K562 (cell line): ENCODE data around the gene PTPRM. TPM values are rescaled to one million over a fixed set of nuclear protein-coding genes. Genes with fewer than 3 reads are reported as not detected.

Experiments
- ATAC-seq: fragments of 200-7000 bp; cut with Tn5 transposase; 3 replicates; pipeline ENCODE4 v1.9.1; 2020; ENCODE audit warnings: moderate library complexity
- BruUV-seq: library from RNA; stranded (reverse); fragments of 400-500 nt; replicated peaks from 2 replicates; lab custom pipeline; 2021; lab: Mats Ljungman, UMichigan
- CTCF ChIA-PET: fragments of 300-600 bp; formaldehyde crosslinking; extraction: SDS; loops from one replicate; lab custom pipeline; 2021; ENCODE audit warnings: low intra/inter-chr PET ratio; lab: Yijun Ruan, JAX
- POLR2A ChIA-PET: fragments of 300-600, 350-650 bp; sonication (Branson Sonifier 250); formaldehyde crosslinking; extraction: SDS; loops from one replicate; lab custom pipeline; 2021; ENCODE audit warnings: antibody characterized with exemption, inconsistent platforms; lab: Yijun Ruan, JAX
- DNase-seq, 4 experiments: peaks; one replicate each; pipeline versions ENCODE4 v3.0.0 to v3.0.0-alpha.2; 2011 to 2018; ENCODE audit warnings: low spot score in 3 of 4, mixed read lengths in 3 of 4; ENCODE audit errors: extremely low read depth in 1 of 4
- FAIRE-seq: peaks from 2 replicates; lab custom pipeline; 2011; peaks lifted over from hg19 to GRCh38; lab: Jason Lieb, UNC
- H2AFZ ChIP-seq: 2 replicates; pipeline ENCODE4 v1.6.0; 2011; ENCODE audit warnings: low read depth, low read length, control low read depth, inconsistent platforms
- H3K27ac ChIP-seq: fragments of 200-600 bp; 3 replicates; pipeline ENCODE4 v1.8.0; 2011; ENCODE audit warnings: low read depth, mild to moderate bottlenecking, control low read depth, inconsistent platforms, low read length, moderate library complexity, mixed read lengths; ENCODE audit errors: extremely low read depth
- H3K27me3 ChIP-seq, 2 experiments: fragments of 300-600 bp in 1 of 2; 2 replicates in 1 of 2; 3 replicates in 1 of 2; pipeline versions ENCODE4 v1.6.0 to v1.8.0; 2011; ENCODE audit warnings: inconsistent platforms in 2 of 2, low read length in 2 of 2, mild to moderate bottlenecking in 1 of 2, mixed read lengths in 1 of 2, moderate library complexity in 1 of 2; ENCODE audit not compliant: control insufficient read depth in 2 of 2, insufficient read depth in 2 of 2
- H3K36me3 ChIP-seq: fragments of 300-600 bp; 3 replicates; pipeline ENCODE4 v1.8.0; 2011; ENCODE audit warnings: mild to moderate bottlenecking, low read length, inconsistent platforms; ENCODE audit not compliant: control insufficient read depth, insufficient read depth
- H3K4me1 ChIP-seq, 2 experiments: fragments of 200-600 bp in 1 of 2; replicated peaks in 1 of 2; 2 replicates in 1 of 2; 3 replicates in 1 of 2; pipeline versions ENCODE4 v1.5.1 to v1.8.0; 2011; ENCODE audit warnings: inconsistent platforms in 2 of 2, low read length in 2 of 2, mild to moderate bottlenecking in 1 of 2, mixed read lengths in 1 of 2, moderate library complexity in 1 of 2; ENCODE audit not compliant: control insufficient read depth in 2 of 2, insufficient read depth in 2 of 2
- H3K4me2 ChIP-seq: 2 replicates; pipeline ENCODE4 v1.6.1; 2011; ENCODE audit warnings: low read length, control low read depth, inconsistent platforms, mixed read lengths; ENCODE audit not compliant: insufficient read depth
- H3K4me3 ChIP-seq: fragments of 200-600 bp; sonication (generic), shearing (Covaris generic); 2 replicates; pipeline ENCODE4 v1.5.1; 2016; ENCODE audit warnings: control low read depth, inconsistent platforms
- H3K79me2 ChIP-seq: fragments of 200-600 bp; 3 replicates; pipeline ENCODE4 v1.8.0; 2011; ENCODE audit warnings: low read length, inconsistent platforms; ENCODE audit not compliant: control insufficient read depth, insufficient read depth
- H3K9ac ChIP-seq, 2 experiments: 2 replicates each; pipeline versions ENCODE4 v1.6.0 to v1.6.1; 2011; ENCODE audit warnings: low read depth in 2 of 2, low read length in 2 of 2, control low read depth in 1 of 2, inconsistent platforms in 1 of 2, mild to moderate bottlenecking in 1 of 2, mixed read lengths in 1 of 2; ENCODE audit not compliant: insufficient read depth in 1 of 2
- H3K9me1 ChIP-seq: one replicate; pipeline ENCODE4 v1.6.0; 2011; ENCODE audit warnings: inconsistent platforms, mild to moderate bottlenecking, low read length, moderate library complexity; ENCODE audit not compliant: control insufficient read depth, insufficient read depth
- H3K9me3 ChIP-seq: replicated peaks from 2 replicates; pipeline ENCODE4 v1.5.1; 2011; ENCODE audit warnings: low read depth, low read length, inconsistent platforms; ENCODE audit not compliant: control insufficient read depth, insufficient read depth
- H4K20me1 ChIP-seq: replicated peaks from 2 replicates; pipeline ENCODE4 v1.6.1; 2011; ENCODE audit warnings: low read length, inconsistent platforms, mixed read lengths; ENCODE audit not compliant: control insufficient read depth, insufficient read depth
- ASH1L ChIP-seq: fragments of 450-650 bp; IDR thresholded peaks from 2 replicates; pipeline ENCODE4 v1.6.1; 2018; ENCODE audit warnings: borderline replicate concordance, mild to moderate bottlenecking, low read depth; ENCODE audit not compliant: partially characterized antibody
- CBX5 ChIP-seq: IDR thresholded peaks from 2 replicates; pipeline ENCODE4 v1.6.1; 2014; ENCODE audit warnings: low read depth, borderline replicate concordance
- DMBX1 ChIP-seq: fragments of 250-450 bp; sonication (Bioruptor Pico); IDR thresholded peaks from 2 replicates; pipeline ENCODE4 v1.8.0; 2022; ENCODE audit warnings: inconsistent platforms, mild to moderate bottlenecking, moderate library complexity, borderline replicate concordance
- FOXJ2 ChIP-seq: fragments of 200-800 bp; sonication (Bioruptor generic); IDR thresholded peaks from 2 replicates; pipeline ENCODE4 v1.6.1; 2016; ENCODE audit warnings: missing genetic modification characterization, missing compliant biosample characterization
- JUND ChIP-seq, 2 experiments: IDR thresholded peaks; 2 replicates in 1 of 2; 3 replicates in 1 of 2; pipeline ENCODE4 v1.6.1; 2011; ENCODE audit warnings: borderline replicate concordance in 2 of 2, low read depth in 2 of 2, low read length in 2 of 2, improper control_type of control experiment in 1 of 2, missing biosample characterization in 1 of 2, missing genetic modification characterization in 1 of 2, missing genetic modification reagents in 1 of 2
- MAFG ChIP-seq: fragments of 450-650 bp; conservative IDR thresholded peaks from 2 replicates; pipeline ENCODE4 v1.6.1; 2016; ENCODE audit warnings: missing genetic modification characterization, missing compliant biosample characterization
- MTA3 ChIP-seq: fragments of 450-650 bp; formaldehyde crosslinking; IDR thresholded peaks from 2 replicates; pipeline ENCODE4 v1.6.1; 2017; ENCODE audit warnings: mild to moderate bottlenecking, borderline replicate concordance
- NFRKB ChIP-seq: fragments of 450-650 bp; IDR thresholded peaks from 2 replicates; pipeline ENCODE4 v1.6.1; 2016; ENCODE audit warnings: low read depth
- OTX1 ChIP-seq: fragments of 450-650 bp; formaldehyde crosslinking; IDR thresholded peaks from 2 replicates; pipeline ENCODE4 v1.4.0; 2022; ENCODE audit warnings: mild to moderate bottlenecking
- POLR2AphosphoS2 ChIP-seq: IDR thresholded peaks from 2 replicates; pipeline ENCODE4 v1.6.1; 2012; ENCODE audit warnings: low read length, improper control_type of control experiment
- SMAD1 ChIP-seq: fragments of 150-350 bp; IDR thresholded peaks from 2 replicates; pipeline ENCODE4 v1.6.1; 2014; ENCODE audit warnings: low read length, low read depth; ENCODE audit not compliant: partially characterized antibody
- TAL1 ChIP-seq: fragments of 450-650 bp; IDR thresholded peaks from 2 replicates; pipeline ENCODE4 v1.6.1; 2016; ENCODE audit warnings: mild to moderate bottlenecking
- TSC22D4 ChIP-seq: fragments of 450-650 bp; IDR thresholded peaks from 2 replicates; pipeline ENCODE4 v1.6.1; 2016; ENCODE audit warnings: missing genetic modification characterization, missing biosample characterization, control low read depth
- ZFP1 ChIP-seq: fragments of 450-650 bp; formaldehyde crosslinking; IDR thresholded peaks from 2 replicates; pipeline ENCODE4 v1.4.0; 2020; ENCODE audit warnings: mild to moderate bottlenecking, mixed read lengths
- ZFP30 ChIP-seq: fragments of 250-450 bp; sonication (Bioruptor Pico); IDR thresholded peaks from 2 replicates; pipeline ENCODE4 v1.8.0; 2022; ENCODE audit warnings: moderate library complexity, mild to moderate bottlenecking, inconsistent platforms, borderline replicate concordance
- ZNF12 ChIP-seq: sonication (generic); formaldehyde crosslinking; IDR thresholded peaks from 2 replicates; pipeline ENCODE4 v1.4.0; 2020; ENCODE audit warnings: mild to moderate bottlenecking, missing genetic modification reagents
- ZNF124 ChIP-seq: sonication (generic); formaldehyde crosslinking; IDR thresholded peaks from 2 replicates; pipeline ENCODE4 v1.8.1; 2022; ENCODE audit warnings: missing genetic modification reagents
- WGBS: fragments of 100-300 bp; shearing (Covaris generic); methylation state at CpG from one replicate; pipeline ENCODE4 v1.1.6; 2016; ENCODE audit warnings: low coverage, mixed read lengths; ENCODE audit not compliant: insufficient coverage; ENCODE audit errors: missing lambda C conversion rate; 5-methylcytosine and 5-hydroxymethylcytosine counted together
- in situ Hi-C: fragments of 300-500 bp; cut with MboI; formaldehyde crosslinking; loops from 4 replicates; pipeline ENCODE4 v1.15.0; 2018; ENCODE audit warnings: inconsistent platforms, mixed read lengths
- intact Hi-C: fragments of 100-400 bp; cut with micrococcal nuclease; formaldehyde crosslinking; loops from 2 replicates; pipeline ENCODE4 v1.14.2; 2022
- polyA plus RNA-seq, 8 experiments: library from polyadenylated mRNA; depleted of rRNA in 4 of 8; stranded (reverse) in 5 of 8; unstranded in 3 of 8; fragments of >200 nt; fragmentation: Nextera tagmentation in 2 of 8; fragmentation: Illumina TruSeq in 1 of 8; extraction: Ambion mirVana in 2 of 8; extraction: Trizol in 1 of 8; gene quantifications; 2 replicates each; pipeline versions ENCODE4 v1.2.1 to v1.2.3, GENCODE V29; 2011 to 2014; ENCODE audit warnings: inconsistent platforms in 1 of 8, missing spikeins in 1 of 8
- total RNA-seq, 7 experiments: library from RNA; depleted of rRNA in 6 of 7; stranded (reverse); fragments of >200 nt in 6 of 7; fragmentation: Illumina TruSeq in 2 of 7; extraction: Trizol in 2 of 7; gene quantifications; 2 replicates each; pipeline versions ENCODE4 v1.2.1 to v1.2.3, GENCODE V29; 2011 to 2021; ENCODE audit warnings: low replicate concordance in 1 of 7
- TF ChIP-seq, protein P1 (sequence below): fragments of 250-450 bp; sonication (Bioruptor Pico); IDR thresholded peaks from 2 replicates; pipeline ENCODE4 v1.4.0; 2020; ENCODE audit warnings: mild to moderate bottlenecking
- TF ChIP-seq, protein P2 (sequence below): sonication (generic); formaldehyde crosslinking; IDR thresholded peaks from 2 replicates; pipeline ENCODE4 v1.8.0; 2022; ENCODE audit warnings: mild to moderate bottlenecking, missing genetic modification reagents

The PTPRM gene
- total and polyA plus RNA-seq, 9 of the 15 experiments (the other 6 are each of a cell fraction or from before 2014, with no cell fraction given): 0.03 to 0.16 (median 0.08) TPM; not detected in 3

DNA sequence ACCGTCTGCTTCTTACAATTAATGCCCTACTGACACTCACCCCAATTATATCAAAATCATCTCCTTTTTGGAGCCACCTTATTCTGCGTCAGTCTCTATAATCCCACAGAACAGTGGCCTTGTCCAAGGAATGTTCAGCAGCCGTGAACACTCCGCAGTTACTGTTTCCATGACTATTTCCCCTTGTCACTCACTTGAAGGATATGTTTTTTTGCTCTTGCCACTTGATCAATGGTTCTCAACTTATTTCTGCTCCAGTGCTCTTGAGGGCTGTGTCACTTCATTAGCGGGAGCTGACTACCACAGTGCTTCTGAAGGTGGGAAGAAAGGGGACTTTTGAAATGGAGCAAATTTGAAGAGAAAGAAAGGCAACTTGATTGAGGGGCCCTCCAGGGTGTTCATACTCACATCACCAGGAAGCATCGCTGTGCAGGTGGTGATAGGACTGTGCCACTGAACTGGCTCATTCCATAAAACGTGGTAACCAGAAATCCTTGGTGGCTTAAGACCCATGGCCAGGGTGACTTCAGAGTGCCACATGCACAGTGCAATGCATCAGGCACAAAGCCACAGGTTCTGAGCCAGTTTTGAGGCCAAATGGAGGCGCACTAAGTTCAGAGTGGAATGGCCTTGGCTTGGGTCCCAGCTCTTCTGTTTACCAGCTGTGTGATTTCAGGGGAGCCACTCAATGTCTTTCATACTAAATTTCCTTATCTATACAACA, 721.5 kb downstream of the PTPRM start:
- Histone ChIP-seq H3K27me3 (no peaks in the 10 kb centered on the region; a peak in 2 of 5 replicates), H3K36me3 (no peaks in the 10 kb centered on the region), H3K4me2 (no peak overlapping the region), H3K27ac (no peak overlapping the region), H3K79me2 (no peaks in the 10 kb centered on the region), H3K4me1 (no peaks in the 10 kb centered on the region), H3K9me1 (no peaks in the 10 kb centered on the region), H2AFZ (no peak overlapping the region), H3K9me3 (no peaks in the 10 kb centered on the region), H4K20me1 (no peaks in the 10 kb centered on the region), H3K9ac (no peak overlapping the region), H3K4me3 (no peak overlapping the region)
- no peak for ATAC-seq
- ChIA-PET POLR2A (interaction anchor here (0.7 kb wide), 1 partner anchor 699 kb away, joined by 3 read pairs; no protein-coding TSS in a partner anchor), CTCF (no interaction called here)
- no peak for FAIRE-seq
- DNase-seq: no peak
- WGBS: under 1% methylated on average over 8 of the region's 8 CpGs
- TF ChIP-seq CBX5 (no peak), NFRKB (no peak), SMAD1 (no peak), ZNF12 (CRISPR knock-in tag) (no peak), MAFG (no peak), POLR2AphosphoS2 (no peak), ZNF124 (CRISPR knock-in tag) (no peak), TAL1 (no peak), DMBX1 (no peak), JUND (IDR thresholded peaks at IDR 0.05; ENCODE audit: borderline replicate concordance, low read depth, low read length) (no peak), JUND (tag; IDR thresholded peaks at IDR 0.05; ENCODE audit: borderline replicate concordance, low read depth, low read length) (no peak), OTX1 (no peak), MTA3 (no peak), ZFP30 (no peak), ASH1L (no peak), TSC22D4 (tag) (no peak), FOXJ2 (tag) (no peak), ZFP1 (no peak)
- TF ChIP-seq, protein P1, sequence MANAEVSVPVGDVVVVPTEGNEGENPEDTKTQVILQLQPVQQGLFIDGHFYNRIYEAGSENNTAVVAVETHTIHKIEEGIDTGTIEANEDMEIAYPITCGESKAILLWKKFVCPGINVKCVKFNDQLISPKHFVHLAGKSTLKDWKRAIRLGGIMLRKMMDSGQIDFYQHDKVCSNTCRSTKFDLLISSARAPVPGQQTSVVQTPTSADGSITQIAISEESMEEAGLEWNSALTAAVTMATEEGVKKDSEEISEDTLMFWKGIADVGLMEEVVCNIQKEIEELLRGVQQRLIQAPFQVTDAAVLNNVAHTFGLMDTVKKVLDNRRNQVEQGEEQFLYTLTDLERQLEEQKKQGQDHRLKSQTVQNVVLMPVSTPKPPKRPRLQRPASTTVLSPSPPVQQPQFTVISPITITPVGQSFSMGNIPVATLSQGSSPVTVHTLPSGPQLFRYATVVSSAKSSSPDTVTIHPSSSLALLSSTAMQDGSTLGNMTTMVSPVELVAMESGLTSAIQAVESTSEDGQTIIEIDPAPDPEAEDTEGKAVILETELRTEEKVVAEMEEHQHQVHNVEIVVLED (CRISPR knock-in tag): no peak
- TF ChIP-seq, protein P2, sequence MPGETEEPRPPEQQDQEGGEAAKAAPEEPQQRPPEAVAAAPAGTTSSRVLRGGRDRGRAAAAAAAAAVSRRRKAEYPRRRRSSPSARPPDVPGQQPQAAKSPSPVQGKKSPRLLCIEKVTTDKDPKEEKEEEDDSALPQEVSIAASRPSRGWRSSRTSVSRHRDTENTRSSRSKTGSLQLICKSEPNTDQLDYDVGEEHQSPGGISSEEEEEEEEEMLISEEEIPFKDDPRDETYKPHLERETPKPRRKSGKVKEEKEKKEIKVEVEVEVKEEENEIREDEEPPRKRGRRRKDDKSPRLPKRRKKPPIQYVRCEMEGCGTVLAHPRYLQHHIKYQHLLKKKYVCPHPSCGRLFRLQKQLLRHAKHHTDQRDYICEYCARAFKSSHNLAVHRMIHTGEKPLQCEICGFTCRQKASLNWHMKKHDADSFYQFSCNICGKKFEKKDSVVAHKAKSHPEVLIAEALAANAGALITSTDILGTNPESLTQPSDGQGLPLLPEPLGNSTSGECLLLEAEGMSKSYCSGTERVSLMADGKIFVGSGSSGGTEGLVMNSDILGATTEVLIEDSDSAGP (CRISPR knock-in tag): no peak
- no TSS peak for BruUV-seq
- intact Hi-C loops (no loop called here), in situ Hi-C loops (no loop called here)
